SK-N-MC (cell line): ENCODE data around the gene IQSEC1.

Experiments
- EZH2 ChIP-seq: fragments of 200-600 bp; sonication (generic); IDR thresholded peaks from one replicate; pipeline ENCODE4 v1.6.1; 2017; ENCODE audit warnings: antibody characterized with exemption
- POLR2AphosphoS5 ChIP-seq: IDR thresholded peaks from 2 replicates; pipeline ENCODE4 v1.6.1; 2012; ENCODE audit warnings: mild to moderate bottlenecking, low read depth, low read length, borderline replicate concordance

DNA sequence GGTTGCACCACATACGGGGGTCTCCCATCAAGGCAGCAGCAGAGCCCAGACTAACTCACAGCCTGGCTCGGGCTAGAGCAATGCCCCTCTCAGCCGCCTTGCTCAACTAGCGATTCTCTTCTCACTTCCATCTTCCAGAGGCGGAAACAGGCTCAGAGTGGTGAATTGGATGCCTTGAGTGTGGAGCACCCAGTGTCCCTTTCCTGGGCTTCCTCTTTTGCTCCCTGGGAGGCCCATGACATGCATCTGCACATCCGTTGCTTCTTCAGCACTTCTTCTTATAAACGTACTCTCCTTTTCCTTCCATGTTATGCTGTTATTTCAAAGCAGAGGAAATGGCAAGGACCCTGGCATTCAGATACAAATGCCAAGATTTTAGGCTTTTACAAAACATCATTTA is 2.1 kb upstream of the IQSEC1 start:
- TF ChIP-seq POLR2AphosphoS5: no peak
- TF ChIP-seq EZH2: no peak
